Astrocyte (in vitro differentiated cells and primary cell): ENCODE data around the gene FBXL13. TPM values are rescaled to one million over a fixed set of nuclear protein-coding genes. Genes with fewer than 3 reads are reported as not detected.

Source experiments
- DNase-seq: peaks from one replicate; pipeline ENCODE4 v3.0.0-alpha.2; 2010; ENCODE audit warnings: low read depth
- FAIRE-seq: peaks from 2 replicates; lab custom pipeline; 2011; peaks lifted over from hg19 to GRCh38; lab: Jason Lieb, UNC
- H2AFZ ChIP-seq: 2 replicates; pipeline ENCODE4 v1.6.0; 2012; ENCODE audit warnings: low read depth, low read length, inconsistent platforms
- H3K27ac ChIP-seq: 2 replicates; pipeline ENCODE4 v1.5.1; 2011; ENCODE audit warnings: low read depth, low read length, inconsistent platforms
- H3K27me3 ChIP-seq: 2 replicates; pipeline ENCODE4 v1.6.0; 2011; ENCODE audit warnings: low read length, inconsistent platforms; ENCODE audit not compliant: insufficient read depth
- H3K36me3 ChIP-seq: 2 replicates; pipeline ENCODE4 v1.5.1; 2011; ENCODE audit warnings: low read length, inconsistent platforms; ENCODE audit not compliant: insufficient read depth
- H3K4me1 ChIP-seq: 2 replicates; pipeline ENCODE4 v1.5.1; 2011; ENCODE audit warnings: low read length, inconsistent platforms; ENCODE audit not compliant: insufficient read depth
- H3K4me2 ChIP-seq: 2 replicates; pipeline ENCODE4 v1.6.0; 2012; ENCODE audit warnings: low read length, inconsistent platforms
- H3K4me3 ChIP-seq: 2 replicates; pipeline ENCODE4 v1.5.1; 2011; ENCODE audit warnings: low read depth, mild to moderate bottlenecking, low read length, inconsistent platforms; ENCODE audit not compliant: insufficient read depth
- H3K79me2 ChIP-seq: 2 replicates; pipeline ENCODE4 v1.6.0; 2012; ENCODE audit warnings: mild to moderate bottlenecking, low read length, inconsistent platforms; ENCODE audit not compliant: insufficient read depth
- H3K9ac ChIP-seq: 2 replicates; pipeline ENCODE4 v1.6.0; 2012; ENCODE audit warnings: mild to moderate bottlenecking, low read length, inconsistent platforms
- H3K9me3 ChIP-seq: 2 replicates; pipeline ENCODE4 v1.5.1; 2012; ENCODE audit warnings: low read depth, mild to moderate bottlenecking, low read length, inconsistent platforms; ENCODE audit not compliant: insufficient read depth
- H4K20me1 ChIP-seq: 2 replicates; pipeline ENCODE4 v1.6.0; 2012; ENCODE audit warnings: low read length, inconsistent platforms; ENCODE audit not compliant: insufficient read depth
- H3K27ac Mint-ChIP-seq: one replicate; pipeline ENCODE4 v1.8.0; 2021; ENCODE audit warnings: mild to moderate bottlenecking, mixed read lengths; ENCODE audit not compliant: unreplicated experiment
- H3K27me3 Mint-ChIP-seq: one replicate; pipeline ENCODE4 v1.8.0; 2021; ENCODE audit warnings: low read depth, mixed read lengths; ENCODE audit not compliant: unreplicated experiment
- H3K36me3 Mint-ChIP-seq: one replicate; pipeline ENCODE4 v1.8.0; 2021; ENCODE audit warnings: low read depth, mixed read lengths; ENCODE audit not compliant: unreplicated experiment
- H3K4me1 Mint-ChIP-seq: one replicate; pipeline ENCODE4 v1.8.0; 2021; ENCODE audit warnings: low read depth, mixed read lengths; ENCODE audit not compliant: unreplicated experiment
- H3K4me3 Mint-ChIP-seq: one replicate; pipeline ENCODE4 v1.8.0; 2021; ENCODE audit warnings: mild to moderate bottlenecking, moderate library complexity, mixed read lengths; ENCODE audit not compliant: unreplicated experiment
- H3K9me3 Mint-ChIP-seq: one replicate; pipeline ENCODE4 v1.8.0; 2021; ENCODE audit warnings: mild to moderate bottlenecking, mixed read lengths; ENCODE audit not compliant: unreplicated experiment
- CTCF ChIP-seq: IDR thresholded peaks from 2 replicates; pipeline ENCODE4 v1.5.1; 2011; ENCODE audit warnings: low read depth, mild to moderate bottlenecking, inconsistent platforms, low read length, moderate library complexity; ENCODE audit not compliant: insufficient read depth
- EZH2 ChIP-seq: IDR thresholded peaks from 2 replicates; pipeline ENCODE4 v1.6.1; 2012; ENCODE audit warnings: mild to moderate bottlenecking, low read length, inconsistent platforms; ENCODE audit not compliant: insufficient read depth
- total RNA-seq: library from RNA; stranded (reverse); gene quantifications from 2 replicates; pipeline ENCODE4 v1.2.1, GENCODE V29; 2021

FBXL13 gene
- total RNA-seq, 1 donor from 2014 or later = 1.2 TPM

GRCh38 chr7:102828286-102828685 lies 246.3 kb downstream of the FBXL13 start:
- H3K27me3 Mint-ChIP-seq = no peaks in the 10 kb centered on the region
- no peaks in the 10 kb centered on the region for H3K36me3 ChIP-seq
- no peaks in the 10 kb centered on the region for H3K9me3 ChIP-seq
- FAIRE-seq (no peak), DNase-seq (no peak)
- peaks cover 21% of the 10 kb centered on the region for H3K4me1 Mint-ChIP-seq
- H3K4me1 ChIP-seq = peaks cover 19% of the 10 kb centered on the region
- peak overlapping the region; percentile 26 for H3K27ac Mint-ChIP-seq
- H3K4me3 Mint-ChIP-seq = no peak overlapping the region
- no peak overlapping the region for H2AFZ ChIP-seq
- no peak overlapping the region for H3K4me2 ChIP-seq
- TF ChIP-seq CTCF = no peak
- TF ChIP-seq EZH2 = no peak
- H3K4me3 ChIP-seq = no peak overlapping the region
- no peaks in the 10 kb centered on the region for H3K9me3 Mint-ChIP-seq
- H3K9ac ChIP-seq = no peak overlapping the region
- no peaks in the 10 kb centered on the region for H3K79me2 ChIP-seq
- H3K27me3 ChIP-seq = no peaks in the 10 kb centered on the region
- no peaks in the 10 kb centered on the region for H4K20me1 ChIP-seq
- H3K27ac ChIP-seq = no peak overlapping the region
- H3K36me3 Mint-ChIP-seq = no peaks in the 10 kb centered on the region

GRCh38 chr7:102823390-102824119 lies 251.0 kb downstream of the FBXL13 start:
- peak overlapping the region; percentile 55 for H3K27ac ChIP-seq
- Mint-ChIP-seq H3K4me1 (peaks cover 5% of the 10 kb centered on the region), H3K9me3 (peaks cover 2% of the 10 kb centered on the region), H3K36me3 (no peaks in the 10 kb centered on the region), H3K27me3 (no peaks in the 10 kb centered on the region), H3K27ac (peak overlapping the region; percentile 54), H3K4me3 (no peak overlapping the region)
- no peaks in the 10 kb centered on the region for H3K79me2 ChIP-seq
- TF ChIP-seq EZH2 (no peak), CTCF (no peak)
- H2AFZ ChIP-seq = no peak overlapping the region
- no peak overlapping the region for H3K4me2 ChIP-seq
- H3K9me3 ChIP-seq = no peaks in the 10 kb centered on the region
- no peaks in the 10 kb centered on the region for H4K20me1 ChIP-seq
- DNase-seq = no peak
- no peaks in the 10 kb centered on the region for H3K36me3 ChIP-seq
- H3K27me3 ChIP-seq = no peaks in the 10 kb centered on the region
- H3K4me1 ChIP-seq = peaks cover 7% of the 10 kb centered on the region
- no peak for FAIRE-seq
- no peak overlapping the region for H3K9ac ChIP-seq
- H3K4me3 ChIP-seq = no peak overlapping the region
